ENCODE results near the gene AOPEP.
A peak's percentile ranks its signal among the peaks of the same experiment; 100 is the strongest.

DNA sequence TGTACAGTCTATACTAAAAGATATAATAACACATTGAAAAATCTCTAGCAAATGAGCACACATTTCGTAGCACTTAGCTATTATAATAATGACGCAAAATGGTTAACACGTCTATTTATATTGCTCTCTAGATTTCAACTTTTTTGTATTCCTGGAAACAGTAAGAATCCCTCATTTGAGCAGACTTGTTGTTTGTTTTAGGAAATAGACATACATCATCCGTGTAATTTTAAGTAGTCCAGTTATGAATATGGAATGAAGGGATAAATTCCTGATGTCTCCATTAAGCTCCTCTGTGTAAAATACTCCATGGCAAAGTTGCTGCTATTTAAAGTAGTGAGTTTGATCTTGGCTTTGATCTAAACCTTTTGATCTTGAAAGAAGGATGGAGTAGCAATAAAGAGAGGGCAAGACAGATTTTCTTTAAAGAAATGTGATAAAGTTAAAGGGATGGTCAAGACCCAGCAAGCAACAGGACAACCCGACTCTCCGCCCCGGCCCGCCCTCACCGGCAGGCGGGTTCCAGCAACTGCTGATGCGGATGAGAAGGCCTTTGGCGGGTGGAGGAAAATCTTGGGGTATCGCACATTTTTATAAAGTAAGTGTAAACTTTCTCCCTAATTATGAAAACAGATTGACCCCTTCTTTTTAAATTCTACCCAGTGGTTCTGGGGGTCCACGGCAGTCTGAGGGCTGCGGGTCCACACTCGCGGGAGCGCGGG, 277.4 kb downstream of the AOPEP start:
- TF ChIP-seq, protein P1, sequence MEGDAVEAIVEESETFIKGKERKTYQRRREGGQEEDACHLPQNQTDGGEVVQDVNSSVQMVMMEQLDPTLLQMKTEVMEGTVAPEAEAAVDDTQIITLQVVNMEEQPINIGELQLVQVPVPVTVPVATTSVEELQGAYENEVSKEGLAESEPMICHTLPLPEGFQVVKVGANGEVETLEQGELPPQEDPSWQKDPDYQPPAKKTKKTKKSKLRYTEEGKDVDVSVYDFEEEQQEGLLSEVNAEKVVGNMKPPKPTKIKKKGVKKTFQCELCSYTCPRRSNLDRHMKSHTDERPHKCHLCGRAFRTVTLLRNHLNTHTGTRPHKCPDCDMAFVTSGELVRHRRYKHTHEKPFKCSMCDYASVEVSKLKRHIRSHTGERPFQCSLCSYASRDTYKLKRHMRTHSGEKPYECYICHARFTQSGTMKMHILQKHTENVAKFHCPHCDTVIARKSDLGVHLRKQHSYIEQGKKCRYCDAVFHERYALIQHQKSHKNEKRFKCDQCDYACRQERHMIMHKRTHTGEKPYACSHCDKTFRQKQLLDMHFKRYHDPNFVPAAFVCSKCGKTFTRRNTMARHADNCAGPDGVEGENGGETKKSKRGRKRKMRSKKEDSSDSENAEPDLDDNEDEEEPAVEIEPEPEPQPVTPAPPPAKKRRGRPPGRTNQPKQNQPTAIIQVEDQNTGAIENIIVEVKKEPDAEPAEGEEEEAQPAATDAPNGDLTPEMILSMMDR (IDR thresholded peaks at IDR 0.05): no peak
- TF ChIP-seq EZH2 (IDR thresholded peaks at IDR 0.05): peak; percentile 62
